GM13977 (cell line): ENCODE data around the gene UVSSA.
"Not testable (repeated sequence)": the region's sequence is repeated elsewhere in the genome, so short reads cannot be mapped to it uniquely, and the experiment has no call there.

Experiments used
- DNase-seq: peaks from one replicate; pipeline ENCODE4 v3.0.0; 2012; ENCODE audit warnings: low spot score
- in situ Hi-C: fragments of 300-500 bp; cut with MboI; formaldehyde crosslinking; loops from one replicate; pipeline ENCODE4 v1.12.0; 2022; ENCODE audit warnings: low sequenced_read_pairs, low pct_unique_long_range_greater_than_20kb, mixed read lengths, inconsistent platforms; ENCODE audit not compliant: unreplicated experiment
- TF ChIP-seq, protein P1 (sequence below): IDR thresholded peaks from 2 replicates; pipeline ENCODE4 v1.5.1; 2012; ENCODE audit warnings: mild to moderate bottlenecking, control low read depth; ENCODE audit not compliant: insufficient read depth; ENCODE audit errors: extremely low read depth, missing control alignments

The UVSSA gene

DNA sequence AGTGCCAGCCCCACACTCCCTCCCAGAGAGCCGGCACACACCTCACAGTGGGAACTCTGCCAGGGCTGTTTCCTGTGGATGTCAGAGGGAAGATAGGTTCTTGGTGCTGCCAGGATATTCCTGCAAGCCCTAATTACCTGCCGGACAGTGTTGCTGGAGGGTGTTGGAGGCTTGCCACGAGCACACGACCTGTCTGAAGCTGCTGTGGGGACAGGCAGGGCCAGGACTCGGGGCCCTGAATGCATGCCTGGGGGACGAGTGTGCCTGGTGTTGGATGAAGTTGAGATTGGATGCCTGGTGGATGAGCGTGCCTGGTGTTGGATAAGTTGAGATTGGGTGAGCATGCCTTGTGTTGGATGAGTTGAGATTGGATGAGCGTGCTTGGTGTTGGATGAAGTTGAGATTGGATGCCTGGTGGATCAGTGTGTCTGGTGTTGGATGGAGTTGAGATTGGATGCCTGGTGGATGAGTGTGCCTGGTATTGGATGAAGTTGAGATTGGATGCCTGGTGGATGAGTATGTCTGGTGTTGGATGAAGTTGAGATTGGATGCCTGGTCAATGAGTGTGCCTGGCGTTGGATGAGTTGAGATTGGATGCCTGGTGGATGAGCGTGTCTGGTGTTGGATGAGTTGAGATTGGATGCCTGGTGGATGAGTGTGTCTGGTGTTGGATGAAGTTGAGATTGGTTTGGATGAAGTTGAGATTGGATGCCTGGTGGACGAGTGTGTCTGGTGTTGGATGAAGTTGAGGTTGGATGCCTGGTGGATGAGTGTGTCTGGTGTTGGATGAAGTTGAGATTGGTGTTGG lies 23.2 kb upstream of the UVSSA start:
- DNase-seq, result no peak
- TF ChIP-seq, protein P1, sequence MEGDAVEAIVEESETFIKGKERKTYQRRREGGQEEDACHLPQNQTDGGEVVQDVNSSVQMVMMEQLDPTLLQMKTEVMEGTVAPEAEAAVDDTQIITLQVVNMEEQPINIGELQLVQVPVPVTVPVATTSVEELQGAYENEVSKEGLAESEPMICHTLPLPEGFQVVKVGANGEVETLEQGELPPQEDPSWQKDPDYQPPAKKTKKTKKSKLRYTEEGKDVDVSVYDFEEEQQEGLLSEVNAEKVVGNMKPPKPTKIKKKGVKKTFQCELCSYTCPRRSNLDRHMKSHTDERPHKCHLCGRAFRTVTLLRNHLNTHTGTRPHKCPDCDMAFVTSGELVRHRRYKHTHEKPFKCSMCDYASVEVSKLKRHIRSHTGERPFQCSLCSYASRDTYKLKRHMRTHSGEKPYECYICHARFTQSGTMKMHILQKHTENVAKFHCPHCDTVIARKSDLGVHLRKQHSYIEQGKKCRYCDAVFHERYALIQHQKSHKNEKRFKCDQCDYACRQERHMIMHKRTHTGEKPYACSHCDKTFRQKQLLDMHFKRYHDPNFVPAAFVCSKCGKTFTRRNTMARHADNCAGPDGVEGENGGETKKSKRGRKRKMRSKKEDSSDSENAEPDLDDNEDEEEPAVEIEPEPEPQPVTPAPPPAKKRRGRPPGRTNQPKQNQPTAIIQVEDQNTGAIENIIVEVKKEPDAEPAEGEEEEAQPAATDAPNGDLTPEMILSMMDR, result no peak
- in situ Hi-C loops, result no loop called here

DNA sequence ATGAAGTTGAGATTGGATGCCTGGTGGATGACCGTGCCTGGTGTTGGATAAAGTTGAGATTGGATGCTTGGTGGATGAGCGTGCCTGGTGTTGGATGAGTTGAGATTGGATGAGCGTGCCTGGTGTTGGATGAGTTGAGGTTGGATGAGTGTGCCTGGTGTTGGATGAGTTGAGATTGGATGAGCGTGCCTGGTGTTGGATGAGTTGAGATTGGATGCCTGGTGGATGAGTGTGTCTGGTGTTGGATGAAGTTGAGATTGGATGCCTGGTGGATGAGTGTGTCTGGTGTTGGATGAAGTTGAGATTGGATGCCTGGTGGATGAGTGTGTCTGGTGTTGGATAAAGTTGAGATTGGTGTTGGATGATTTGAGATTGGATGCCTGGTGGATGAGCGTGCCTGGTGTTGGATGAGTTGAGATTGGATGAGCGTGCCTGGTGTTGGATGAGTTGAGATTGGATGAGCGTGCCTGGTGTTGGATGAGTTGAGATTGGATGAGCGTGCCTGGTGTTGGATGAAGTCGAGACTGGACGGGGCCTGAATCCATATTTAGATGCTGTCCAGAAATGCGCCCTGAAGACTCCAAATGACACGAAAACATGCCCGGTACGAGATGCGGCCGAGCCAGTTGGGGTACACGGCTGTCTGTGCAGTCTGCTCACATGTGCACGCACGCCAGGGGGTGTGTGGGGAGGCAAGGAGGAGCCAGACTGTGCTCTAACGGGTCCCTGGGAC lies 22.4 kb upstream of the UVSSA start:
- DNase-seq, in situ Hi-C loops: not testable (repeated sequence)

DNA sequence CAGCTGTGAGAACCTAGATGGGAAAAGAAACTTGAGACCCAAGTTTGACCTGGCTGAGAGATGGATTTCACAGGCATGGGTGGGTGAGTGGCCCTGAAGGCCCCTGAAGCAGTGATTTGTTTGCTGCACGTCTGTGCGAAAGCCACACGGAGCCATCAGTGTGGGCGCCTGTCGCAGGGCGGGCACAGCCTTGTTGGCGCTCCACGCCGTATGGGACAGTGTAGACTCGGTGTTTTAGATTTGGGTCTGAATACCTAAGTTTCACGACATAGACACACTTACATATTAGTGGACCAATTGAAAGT lies 21.9 kb upstream of the UVSSA start:
- DNase-seq, result no peak
- TF ChIP-seq, protein P1, result no peak
- in situ Hi-C loops, result no loop called here

DNA sequence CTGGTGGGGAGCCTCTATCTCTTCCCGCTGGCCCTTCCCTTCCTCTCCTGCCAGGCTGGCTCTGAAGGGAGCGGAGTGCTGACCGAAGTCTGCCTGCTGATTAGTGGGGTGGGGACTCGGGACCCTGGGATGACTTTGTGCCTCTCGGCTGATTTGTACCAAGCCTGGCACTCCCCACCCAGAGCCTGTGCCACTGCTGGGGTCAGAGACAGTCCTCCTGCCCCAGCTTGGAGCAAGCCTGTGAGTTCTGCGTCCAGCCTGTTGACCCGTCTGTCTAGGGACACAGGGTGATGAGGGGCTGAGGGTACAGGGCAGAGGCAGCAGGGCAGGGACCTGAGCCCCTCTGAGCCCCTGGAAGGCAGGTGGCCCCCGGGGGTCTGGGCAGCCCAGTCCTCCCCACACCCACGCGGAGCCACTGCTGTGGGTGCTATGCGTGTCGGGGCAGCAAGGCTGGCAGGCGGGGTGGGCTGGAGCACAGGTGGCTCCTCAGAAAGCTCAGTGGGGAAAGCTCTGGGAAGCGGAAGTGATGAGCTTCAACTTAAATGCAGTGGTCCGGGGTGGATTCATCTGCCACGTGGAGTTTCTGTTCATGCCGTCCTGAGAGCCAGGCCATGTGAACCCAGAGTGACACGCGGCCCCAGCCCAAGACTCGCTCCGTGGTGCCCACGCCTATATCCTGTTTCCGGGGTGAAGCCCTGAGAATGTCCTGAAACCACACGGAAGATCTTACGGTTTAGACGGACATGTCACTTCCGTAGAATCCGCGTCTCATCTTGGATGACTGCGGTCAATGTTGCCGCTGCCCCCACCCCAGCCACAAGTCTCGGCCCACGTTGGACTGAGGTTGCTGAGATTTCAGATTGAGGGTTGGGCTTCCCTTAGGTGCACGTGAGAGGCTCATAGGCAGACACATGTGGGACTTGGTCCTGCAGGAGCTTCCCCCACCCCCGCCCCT lies 21.1 kb upstream of the UVSSA start:
- in situ Hi-C loops, result no loop called here
- DNase-seq, result no peak

DNA sequence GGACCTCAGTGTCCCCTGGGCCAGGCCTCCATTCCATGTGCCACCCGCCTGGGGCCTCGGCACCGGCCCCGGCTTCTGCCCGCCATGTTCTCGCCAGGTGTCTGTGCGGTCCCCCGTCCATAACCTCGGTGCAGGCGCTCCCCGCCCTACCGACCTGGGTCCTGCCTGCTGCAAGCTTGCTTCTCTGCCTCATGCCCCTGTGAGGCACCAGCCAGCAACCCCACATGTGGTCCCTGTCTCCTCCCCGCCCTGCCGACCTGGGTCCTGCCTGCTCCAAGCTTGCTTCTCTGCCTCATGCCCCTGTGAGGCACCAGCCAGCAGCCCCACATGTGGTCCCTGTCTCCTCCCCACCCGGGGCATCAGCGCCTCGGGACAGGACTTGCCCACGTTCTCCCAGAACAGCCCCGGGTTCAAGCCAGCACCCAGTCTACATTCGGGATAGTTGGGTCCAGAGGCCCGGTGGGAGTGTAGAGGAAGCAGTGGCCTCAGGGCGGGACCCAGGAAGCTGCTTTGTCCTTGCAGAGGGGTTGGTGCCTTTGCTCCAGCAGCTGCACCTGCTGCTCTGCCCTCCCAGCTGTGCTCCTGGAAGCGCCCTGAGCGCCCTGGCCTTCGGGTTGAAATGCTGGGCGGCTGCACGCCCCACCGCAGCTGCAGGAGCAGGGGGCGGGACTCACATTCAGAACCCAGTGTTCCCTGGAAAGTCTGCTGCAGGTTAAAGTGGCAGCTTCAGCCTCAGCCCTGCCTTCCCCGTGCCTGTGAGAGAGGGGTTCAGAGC lies 20.1 kb upstream of the UVSSA start:
- TF ChIP-seq, protein P1, result no peak
- in situ Hi-C loops, result no loop called here
- no peak for DNase-seq

More for the DNA sequence above, 21.1 kb upstream of the UVSSA start:
- TF ChIP-seq, protein P1, result no peak

DNA sequence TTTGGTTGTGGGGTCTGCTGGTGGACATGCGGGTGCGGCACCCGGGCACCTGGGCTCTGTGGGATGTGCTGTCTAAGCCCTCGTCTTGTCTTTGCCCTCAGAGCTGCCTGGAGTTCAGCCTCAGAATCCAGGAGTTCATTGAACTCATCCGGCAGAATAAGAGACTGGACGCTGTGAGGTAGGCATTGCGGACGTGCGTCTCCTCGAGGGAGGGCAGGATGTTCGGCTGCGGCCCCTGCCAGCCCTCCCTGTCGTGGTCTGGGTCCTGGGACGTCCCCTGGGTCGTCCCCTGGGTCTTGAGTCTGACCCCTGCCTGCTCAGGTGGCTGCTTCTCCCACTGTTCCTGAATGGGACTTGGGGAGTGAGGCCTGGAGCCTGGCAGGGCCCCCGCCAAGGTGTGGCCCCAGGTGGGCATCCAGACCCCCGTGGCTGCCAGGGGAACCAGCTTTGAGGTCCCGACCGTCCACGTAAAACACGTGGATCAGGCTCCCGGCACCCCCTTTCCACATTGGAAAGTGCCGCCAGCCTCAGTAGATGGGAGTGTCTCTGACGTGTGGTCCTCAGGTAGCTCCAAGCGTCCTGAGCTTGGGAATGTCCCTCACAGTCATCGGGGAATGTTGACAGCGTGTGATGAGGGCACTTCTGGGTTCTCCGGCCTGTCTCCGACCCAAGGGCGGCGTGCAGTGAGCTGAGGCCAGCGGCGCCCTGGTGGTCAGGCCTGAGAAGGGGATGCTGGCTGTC lies 19.3 kb upstream of the UVSSA start:
- DNase-seq, result no peak
- TF ChIP-seq, protein P1, result no peak
- in situ Hi-C loops, result no loop called here
